Measurements from ENCODE around the gene RBMS3. TPM values are rescaled to one million over a fixed set of nuclear protein-coding genes. Genes with fewer than 3 reads are reported as not detected.

Gene RBMS3
- total and polyA plus RNA-seq, 3 donors from 2014 or later, result 5.6 to 36.2 (median 19.7) TPM

GRCh38 chr3:29934751-29935150, 653.9 kb downstream of the RBMS3 start:
- Histone ChIP-seq H3K27me3 (no peaks in the 10 kb centered on the region), H3K4me1 (no peaks in the 10 kb centered on the region), H3K9me3 (no peaks in the 10 kb centered on the region), H3K27ac (no peak overlapping the region), H3K36me3 (ENCODE audit: low read depth, missing control alignments) (no peaks in the 10 kb centered on the region), H3K4me3 (no peak overlapping the region)
- intact Hi-C loops (cut with DNase I; ENCODE audit: low total_unique reads), result no loop called here
- DNase-seq, result no peak
- TF ChIP-seq POLR2A (IDR thresholded peaks at IDR 0.05), result no peak
- no peak for TF ChIP-seq CTCF (IDR thresholded peaks at IDR 0.05)
- 95% methylated on average over 4 of the region's 4 CpGs for WGBS, 2 donors

- Histone ChIP-seq H3K4me1 (no peaks in the 10 kb centered on the region), H3K27ac (no peak overlapping the region), H3K36me3 (ENCODE audit: low read depth, missing control alignments) (no peaks in the 10 kb centered on the region), H3K27me3 (no peaks in the 10 kb centered on the region), H3K9me3 (no peaks in the 10 kb centered on the region), H3K4me3 (no peak overlapping the region)
- intact Hi-C loops (cut with DNase I; ENCODE audit: low total_unique reads), result no loop called here
- no peak for DNase-seq
- WGBS, 2 donors, result 83 to 94% methylated on average over 3 of the region's 3 CpGs
- TF ChIP-seq CTCF (IDR thresholded peaks at IDR 0.05) (no peak), POLR2A (IDR thresholded peaks at IDR 0.05) (no peak)
Measured at GRCh38 chr3:29936054-29936453, 655.2 kb downstream of the RBMS3 start.

DNA sequence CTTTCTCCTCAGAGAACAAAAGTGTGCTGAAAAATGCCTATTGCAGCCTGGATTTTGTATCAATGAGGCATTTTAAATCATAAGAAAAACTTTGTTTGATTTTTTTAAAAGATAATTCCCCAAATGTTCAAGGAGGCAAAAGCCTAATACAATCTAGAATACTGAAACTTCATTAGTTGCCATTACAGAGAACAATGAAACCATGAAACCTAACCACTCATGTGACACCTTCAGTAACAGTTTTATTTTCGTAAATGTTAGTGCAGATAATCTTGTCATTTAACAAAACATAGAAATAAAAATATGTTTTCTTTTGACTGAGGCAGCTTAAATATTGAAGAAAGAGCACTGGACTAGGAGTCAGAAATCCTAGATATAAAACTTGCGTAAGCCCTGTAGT, 655.9 kb downstream of the RBMS3 start:
- intact Hi-C loops (cut with DNase I; ENCODE audit: low total_unique reads), result no loop called here
- WGBS, 2 donors, result 95 to 98% methylated on average over 2 of the region's 2 CpGs
- no peaks in the 10 kb centered on the region for H3K36me3 ChIP-seq (ENCODE audit: low read depth, missing control alignments)

DNA sequence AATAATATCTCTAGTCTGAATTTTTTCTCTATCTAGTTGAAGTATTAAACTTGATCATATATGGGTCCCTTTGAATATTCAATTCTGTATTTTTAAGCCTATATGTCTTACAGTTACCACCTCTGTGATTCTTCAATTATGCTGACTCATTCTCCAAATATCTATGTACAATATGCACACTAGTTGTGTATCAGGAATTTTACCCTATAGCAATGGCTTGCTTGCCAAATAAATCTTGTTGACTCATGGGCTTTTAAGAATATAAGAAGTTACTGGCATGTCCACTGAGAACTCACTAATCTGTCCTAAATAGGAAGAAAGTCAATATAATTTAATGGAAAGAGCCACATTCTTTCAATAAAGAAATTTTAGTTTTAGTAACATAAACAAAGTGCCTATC, 656.3 kb downstream of the RBMS3 start:
- no peak overlapping the region for H3K27ac ChIP-seq
- no peaks in the 10 kb centered on the region for H3K36me3 ChIP-seq (ENCODE audit: low read depth, missing control alignments)
- TF ChIP-seq CTCF (IDR thresholded peaks at IDR 0.05) (no peak), POLR2A (IDR thresholded peaks at IDR 0.05) (no peak)
- no peak for DNase-seq
- no peaks in the 10 kb centered on the region for H3K27me3 ChIP-seq
- H3K4me1 ChIP-seq, result no peaks in the 10 kb centered on the region
- H3K9me3 ChIP-seq, result no peaks in the 10 kb centered on the region
- intact Hi-C loops (cut with DNase I; ENCODE audit: low total_unique reads), result no loop called here
- no peak overlapping the region for H3K4me3 ChIP-seq

More for the DNA sequence above, 655.9 kb downstream of the RBMS3 start:
- H3K27me3 ChIP-seq, result no peaks in the 10 kb centered on the region
- no peak for DNase-seq
- H3K4me3 ChIP-seq, result no peak overlapping the region
- H3K4me1 ChIP-seq, result no peaks in the 10 kb centered on the region
- TF ChIP-seq CTCF (IDR thresholded peaks at IDR 0.05), result no peak
- H3K27ac ChIP-seq, result no peak overlapping the region
- H3K9me3 ChIP-seq, result no peaks in the 10 kb centered on the region

GRCh38 chr3:29940759-29941323, 660.0 kb downstream of the RBMS3 start:
- Histone ChIP-seq H3K27ac (no peak overlapping the region), H3K4me3 (no peak overlapping the region), H3K4me1 (no peaks in the 10 kb centered on the region), H3K27me3 (no peaks in the 10 kb centered on the region), H3K36me3 (ENCODE audit: low read depth, missing control alignments) (no peaks in the 10 kb centered on the region), H3K9me3 (no peaks in the 10 kb centered on the region)
- intact Hi-C loops (cut with DNase I; ENCODE audit: low total_unique reads), result no loop called here
- DNase-seq, result no peak
- TF ChIP-seq CTCF (IDR thresholded peaks at IDR 0.05) (no peak), POLR2A (IDR thresholded peaks at IDR 0.05) (no peak)
- 42 to 50% methylated on average over 1 of the region's 1 CpG for WGBS, 2 donors
